Measurements from ENCODE around the gene PLEKHA7. TPM values are rescaled to one million over a fixed set of nuclear protein-coding genes. Genes with fewer than 3 reads are reported as not detected.

The PLEKHA7 gene
- total and polyA plus RNA-seq, 4 donors, result 13.3 to 31.8 (median 21.5) TPM

GRCh38 chr11:16985297-16985696 lies 28.9 kb downstream of the PLEKHA7 start:
- ATAC-seq (ENCODE audit: insufficient read depth, low FRiP score) (no peak), DNase-seq (peak; percentile 32 to 49 (median 37))
- 73 to 84% methylated on average over 4 of the region's 4 CpGs for WGBS, 2 donors
- no peaks in the 10 kb centered on the region for H3K27me3 ChIP-seq (ENCODE audit: control insufficient read depth in 3 of 3, insufficient read depth in 3 of 3, low read length in 2 of 3)
- H3K4me3 ChIP-seq, result no peak overlapping the region
- no peak for TF ChIP-seq CTCF (IDR thresholded peaks at IDR 0.05; ENCODE audit: control extremely low read depth, extremely low read depth)
- H3K9me3 ChIP-seq (ENCODE audit: control insufficient read depth in 4 of 4, insufficient read depth in 3 of 4, low read length in 3 of 4), result no peaks in the 10 kb centered on the region
- H3K4me1 ChIP-seq (ENCODE audit: control insufficient read depth in 5 of 5, insufficient read depth in 5 of 5, low read length in 5 of 5), result peaks cover 0 to 15% (median 6%) of the 10 kb centered on the region in 5 donors
- H3K27ac ChIP-seq (ENCODE audit: low read depth in 1 of 2, low read length in 1 of 2), result no peak overlapping the region
- H3K9ac ChIP-seq (ENCODE audit: insufficient read depth in 1 of 2, low read length in 2 of 2), result no peak overlapping the region
- H3K36me3 ChIP-seq (ENCODE audit: control insufficient read depth in 4 of 4, insufficient read depth in 4 of 4, low read length in 4 of 4), result no peaks in the 10 kb centered on the region

GRCh38 chr11:16984229-16984628 lies 30.0 kb downstream of the PLEKHA7 start:
- Histone ChIP-seq H3K27me3 (ENCODE audit: control insufficient read depth in 3 of 3, insufficient read depth in 3 of 3, low read length in 2 of 3) (no peaks in the 10 kb centered on the region), H3K27ac (ENCODE audit: low read depth in 1 of 2, low read length in 1 of 2) (no peak overlapping the region), H3K9me3 (ENCODE audit: control insufficient read depth in 4 of 4, insufficient read depth in 3 of 4, low read length in 3 of 4) (no peaks in the 10 kb centered on the region), H3K4me1 (ENCODE audit: control insufficient read depth in 5 of 5, insufficient read depth in 5 of 5, low read length in 5 of 5) (peaks cover 0 to 19% (median 6%) of the 10 kb centered on the region in 5 donors), H3K36me3 (ENCODE audit: control insufficient read depth in 4 of 4, insufficient read depth in 4 of 4, low read length in 4 of 4) (no peaks in the 10 kb centered on the region), H3K9ac (ENCODE audit: insufficient read depth in 1 of 2, low read length in 2 of 2) (no peak overlapping the region), H3K4me3 (no peak overlapping the region)
- WGBS, 2 donors, result 79 to 84% methylated on average over 2 of the region's 2 CpGs
- no peak for TF ChIP-seq CTCF (IDR thresholded peaks at IDR 0.05; ENCODE audit: control extremely low read depth, extremely low read depth)
- no peak for DNase-seq
- ATAC-seq (ENCODE audit: insufficient read depth, low FRiP score), result no peak

GRCh38 chr11:16982809-16983208 lies 31.4 kb downstream of the PLEKHA7 start:
- H3K9ac ChIP-seq (ENCODE audit: insufficient read depth in 1 of 2, low read length in 2 of 2), result no peak overlapping the region
- H3K4me3 ChIP-seq, result no peak overlapping the region
- H3K27ac ChIP-seq (ENCODE audit: low read depth in 1 of 2, low read length in 1 of 2), result peak overlapping the region in 1 of 2 donors; percentile 81
- peaks cover 0 to 18% (median 6%) of the 10 kb centered on the region in 5 donors for H3K4me1 ChIP-seq (ENCODE audit: control insufficient read depth in 5 of 5, insufficient read depth in 5 of 5, low read length in 5 of 5)
- ATAC-seq (ENCODE audit: insufficient read depth, low FRiP score) (no peak), DNase-seq (no peak)
- WGBS, 2 donors, result 79 to 81% methylated on average over 1 of the region's 1 CpG
- no peak for TF ChIP-seq CTCF (IDR thresholded peaks at IDR 0.05; ENCODE audit: control extremely low read depth, extremely low read depth)
- H3K9me3 ChIP-seq (ENCODE audit: control insufficient read depth in 4 of 4, insufficient read depth in 3 of 4, low read length in 3 of 4), result no peaks in the 10 kb centered on the region
- no peaks in the 10 kb centered on the region for H3K27me3 ChIP-seq (ENCODE audit: control insufficient read depth in 3 of 3, insufficient read depth in 3 of 3, low read length in 2 of 3)
- no peaks in the 10 kb centered on the region for H3K36me3 ChIP-seq (ENCODE audit: control insufficient read depth in 4 of 4, insufficient read depth in 4 of 4, low read length in 4 of 4)

GRCh38 chr11:16982256-16982671 lies 31.9 kb downstream of the PLEKHA7 start:
- no peak overlapping the region for H3K4me3 ChIP-seq
- peaks cover 0 to 22% (median 6%) of the 10 kb centered on the region in 5 donors for H3K4me1 ChIP-seq (ENCODE audit: control insufficient read depth in 5 of 5, insufficient read depth in 5 of 5, low read length in 5 of 5)
- no peak for TF ChIP-seq CTCF (IDR thresholded peaks at IDR 0.05; ENCODE audit: control extremely low read depth, extremely low read depth)
- ATAC-seq (ENCODE audit: insufficient read depth, low FRiP score) (no peak), DNase-seq (peak in 2 of 3 donors; percentile 20 to 49)
- H3K27me3 ChIP-seq (ENCODE audit: control insufficient read depth in 3 of 3, insufficient read depth in 3 of 3, low read length in 2 of 3), result no peaks in the 10 kb centered on the region
- H3K27ac ChIP-seq (ENCODE audit: low read depth in 1 of 2, low read length in 1 of 2), result peak overlapping the region in 1 of 2 donors; percentile 81
- H3K9ac ChIP-seq (ENCODE audit: insufficient read depth in 1 of 2, low read length in 2 of 2), result no peak overlapping the region
- WGBS, 2 donors, result 54 to 61% methylated on average over 5 of the region's 5 CpGs
- no peaks in the 10 kb centered on the region for H3K9me3 ChIP-seq (ENCODE audit: control insufficient read depth in 4 of 4, insufficient read depth in 3 of 4, low read length in 3 of 4)
- H3K36me3 ChIP-seq (ENCODE audit: control insufficient read depth in 4 of 4, insufficient read depth in 4 of 4, low read length in 4 of 4), result no peaks in the 10 kb centered on the region

Measured in lung (tissue), 12 donors.